ENCODE measurements around the gene SCMH1.

Gene SCMH1

DNA sequence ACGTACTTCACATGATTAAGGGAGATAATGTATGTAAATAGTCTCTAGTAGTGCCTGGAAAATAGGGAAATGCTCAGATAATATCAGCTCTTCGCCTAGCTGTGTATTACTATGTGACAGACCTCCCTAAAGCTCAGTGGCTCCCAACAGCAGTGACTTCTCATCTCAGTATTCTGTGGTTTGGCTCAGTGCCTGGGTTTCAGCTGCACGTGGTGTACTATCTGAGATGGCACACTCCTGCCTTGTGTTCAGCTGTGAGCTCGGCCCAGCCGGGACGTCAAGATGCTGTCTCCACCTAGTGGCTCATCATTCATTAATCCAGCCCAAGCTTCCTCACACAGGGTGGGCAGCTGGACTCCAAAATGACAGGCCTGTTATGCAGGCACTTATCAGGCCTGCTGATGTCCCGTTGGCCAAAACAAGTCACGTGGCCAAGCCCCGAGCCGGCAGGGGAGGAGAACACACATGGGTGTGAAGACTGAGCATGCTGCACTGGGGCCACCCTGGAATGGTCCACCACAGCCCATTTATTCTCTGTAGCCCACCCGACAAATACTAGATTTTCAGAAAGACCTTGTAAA lies 238.4 kb downstream of the SCMH1 start:
- peak; percentile 83 for DNase-seq (ENCODE audit: low read depth)

DNA sequence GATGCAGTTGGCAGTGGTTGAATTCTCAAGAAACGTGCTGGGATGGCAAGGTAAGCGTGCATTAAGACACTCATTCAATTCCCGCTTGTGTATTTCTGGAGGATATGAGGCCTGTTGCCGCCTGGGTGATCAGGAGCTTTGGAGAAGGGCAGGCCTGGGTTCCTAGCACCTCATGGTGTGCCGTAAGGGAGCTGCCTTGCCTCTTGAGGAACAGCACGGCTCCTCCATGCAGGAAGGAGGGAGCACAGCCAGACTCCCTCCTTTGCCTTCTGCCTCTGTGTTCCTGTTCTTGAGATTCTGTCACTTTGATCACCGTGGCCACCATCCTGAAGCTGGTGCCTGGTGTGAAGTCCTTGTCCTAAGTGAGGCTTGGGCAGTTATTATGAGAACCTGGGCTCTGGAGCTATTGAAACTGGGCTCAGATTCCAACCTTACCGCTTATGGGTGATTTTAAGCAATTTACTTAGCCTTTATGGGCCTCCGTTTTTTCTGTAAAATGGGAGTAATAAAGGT lies 238.9 kb downstream of the SCMH1 start:
- DNase-seq (ENCODE audit: low read depth): no peak

DNA sequence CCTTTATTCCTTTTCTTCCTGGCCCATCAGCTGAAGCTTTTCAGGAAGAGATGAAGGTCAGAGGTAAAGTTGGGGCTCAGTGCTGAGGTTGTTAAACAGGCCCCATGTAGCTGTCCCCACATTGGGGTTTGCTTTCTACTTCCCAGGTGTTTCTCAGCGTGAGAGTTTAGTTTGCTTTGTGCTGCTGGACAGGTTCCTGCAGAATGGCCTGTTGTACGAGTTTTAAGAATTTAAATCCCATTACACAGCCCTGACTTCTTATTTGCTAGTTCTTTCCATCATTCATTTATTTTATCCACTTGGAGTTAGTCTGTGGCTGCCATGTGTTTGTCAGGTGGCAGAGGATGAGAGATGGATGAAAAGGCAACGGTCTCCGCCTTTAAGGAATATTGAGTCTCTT lies 243.4 kb downstream of the SCMH1 start:
- DNase-seq (ENCODE audit: low read depth): no peak

DNA sequence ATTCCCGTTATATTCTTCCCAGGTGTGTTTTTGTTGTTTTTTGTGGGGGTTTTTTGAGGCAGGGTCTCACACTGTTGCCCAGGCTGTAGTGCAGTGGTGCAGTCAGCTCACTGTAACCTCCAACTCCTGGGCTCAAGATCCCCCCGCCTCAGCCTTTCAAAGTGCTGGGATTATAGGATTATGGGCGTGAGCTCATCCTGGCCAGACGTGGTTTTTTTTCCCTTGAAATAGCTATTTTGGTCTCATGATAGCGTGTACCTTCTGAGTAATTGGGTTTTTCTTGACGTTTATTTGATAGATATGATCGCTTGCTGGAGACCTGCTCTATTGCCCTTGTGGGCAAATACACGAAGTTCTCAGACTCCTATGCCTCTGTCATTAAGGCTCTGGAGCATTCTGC lies 245.0 kb downstream of the SCMH1 start:
- DNase-seq (ENCODE audit: low read depth): no peak

DNA sequence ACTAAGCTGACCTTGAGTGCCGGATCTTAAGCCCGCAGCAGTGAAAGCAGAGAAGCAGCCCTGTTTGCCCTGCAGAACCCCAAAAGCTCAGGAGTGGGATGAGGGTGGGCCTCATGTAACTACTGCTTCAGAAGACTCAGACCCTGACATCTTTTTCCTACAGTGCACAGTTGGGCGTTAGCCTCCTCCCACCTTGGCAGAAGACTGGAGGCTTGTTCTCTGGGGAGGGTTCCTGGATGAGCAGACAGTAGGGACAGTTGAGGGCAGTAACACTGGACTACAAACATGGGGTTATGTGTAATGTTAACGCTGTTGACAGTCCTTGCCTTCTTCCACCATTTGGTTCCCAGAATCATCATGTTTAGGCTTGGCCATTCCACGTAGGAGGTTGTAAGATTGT lies 253.0 kb downstream of the SCMH1 start:
- no peak for DNase-seq (ENCODE audit: low read depth)

DNA sequence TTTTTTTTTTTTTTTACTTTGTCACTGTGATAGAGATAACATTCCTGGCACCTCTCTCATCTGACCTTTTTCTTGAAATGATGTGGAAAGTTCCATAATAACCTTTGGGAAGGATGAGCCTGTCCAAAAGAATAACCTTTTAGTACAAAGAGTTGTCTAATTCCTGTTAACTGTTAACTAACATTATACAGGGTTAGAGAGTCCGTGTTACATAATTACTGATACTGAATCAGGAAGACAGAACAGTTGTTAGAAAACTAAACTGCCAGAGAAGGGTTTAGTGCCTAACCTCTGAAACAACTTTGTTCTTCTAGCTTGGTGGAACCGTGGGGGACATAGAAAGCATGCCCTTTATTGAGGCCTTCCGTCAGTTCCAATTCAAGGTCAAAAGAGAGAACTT lies 253.8 kb downstream of the SCMH1 start:
- DNase-seq (ENCODE audit: low read depth): no peak

DNA sequence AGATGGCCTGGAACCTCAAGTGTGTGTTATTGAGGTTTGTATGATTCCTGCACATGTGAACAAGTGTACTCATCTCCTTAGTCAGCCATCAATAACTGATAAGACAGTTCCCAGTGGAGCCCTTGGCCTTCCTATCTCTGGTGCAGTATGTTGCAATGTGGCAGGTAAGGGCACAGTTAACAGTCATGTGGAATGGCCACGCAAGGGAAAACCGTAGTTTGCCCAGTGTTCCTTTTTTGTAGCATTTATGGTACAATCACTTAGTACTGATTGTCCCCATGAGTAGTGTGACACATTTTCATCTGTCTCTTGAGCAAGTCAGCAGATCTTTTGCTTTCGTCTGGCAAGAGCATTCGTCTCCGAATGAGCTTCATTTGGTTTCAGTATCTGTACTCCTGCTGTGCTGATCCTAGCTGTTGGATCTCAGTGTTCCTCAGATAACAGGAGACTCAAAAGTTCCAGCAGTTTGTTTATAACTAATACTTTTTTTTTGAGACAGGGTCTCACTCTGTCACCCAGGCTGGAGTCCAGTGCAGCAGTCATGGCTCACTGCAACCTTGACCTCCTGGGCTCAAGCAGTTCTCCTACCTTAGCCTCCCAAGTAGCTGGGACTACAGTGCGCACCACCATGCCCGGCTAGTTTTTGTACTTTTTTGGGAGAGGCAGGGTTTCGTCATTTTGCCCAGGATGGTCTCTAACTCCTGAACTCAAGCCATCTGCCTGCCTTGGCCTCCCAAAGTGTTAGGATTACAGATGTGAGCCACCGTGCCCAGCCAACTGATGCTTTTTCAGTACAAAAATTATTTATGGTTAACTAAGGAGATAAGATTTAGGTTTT lies 254.4 kb downstream of the SCMH1 start:
- no peak for DNase-seq (ENCODE audit: low read depth)

DNA sequence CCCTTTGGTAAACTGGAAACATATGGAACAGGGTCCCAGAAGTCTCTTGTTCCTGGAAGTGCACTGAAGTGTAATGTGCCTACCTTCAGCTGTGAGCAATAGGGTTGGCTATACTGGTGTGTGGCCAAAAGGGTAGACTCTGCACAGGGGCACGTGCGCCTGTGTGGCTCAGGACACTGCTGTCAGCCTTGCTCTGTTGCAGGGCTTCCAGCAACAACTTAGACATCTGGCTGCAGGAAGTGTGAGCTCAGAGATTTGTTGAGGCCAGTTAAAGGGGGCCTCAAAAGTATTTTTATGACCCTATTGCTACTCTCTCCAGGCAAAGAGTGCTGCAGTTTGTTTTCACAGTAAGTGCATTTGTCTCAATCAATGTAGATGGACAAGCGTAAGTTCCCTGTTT lies 255.2 kb downstream of the SCMH1 start:
- DNase-seq (ENCODE audit: low read depth): no peak

DNA sequence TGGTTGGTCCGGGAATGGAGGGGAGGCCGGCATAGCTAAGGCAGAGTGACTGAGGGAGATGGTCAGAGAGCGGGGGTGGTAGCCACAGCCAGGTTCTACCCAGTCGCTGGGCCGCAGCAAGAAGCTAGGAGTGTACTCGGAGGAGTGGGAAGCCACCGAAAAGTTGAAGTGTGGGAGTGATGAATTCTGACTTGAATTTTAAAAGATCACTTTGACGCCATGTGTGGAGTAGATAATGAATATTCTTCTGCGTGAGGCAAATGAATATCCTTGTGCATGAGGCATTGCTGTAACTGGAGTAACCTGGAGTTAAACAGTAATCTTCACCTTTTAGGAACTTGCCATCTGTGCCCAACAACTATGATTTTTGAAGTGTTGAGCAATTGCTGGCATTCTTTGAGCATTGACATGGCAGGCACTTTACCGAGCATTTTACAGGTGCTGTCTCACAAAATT lies 255.8 kb downstream of the SCMH1 start:
- no peak for DNase-seq (ENCODE audit: low read depth)

DNA sequence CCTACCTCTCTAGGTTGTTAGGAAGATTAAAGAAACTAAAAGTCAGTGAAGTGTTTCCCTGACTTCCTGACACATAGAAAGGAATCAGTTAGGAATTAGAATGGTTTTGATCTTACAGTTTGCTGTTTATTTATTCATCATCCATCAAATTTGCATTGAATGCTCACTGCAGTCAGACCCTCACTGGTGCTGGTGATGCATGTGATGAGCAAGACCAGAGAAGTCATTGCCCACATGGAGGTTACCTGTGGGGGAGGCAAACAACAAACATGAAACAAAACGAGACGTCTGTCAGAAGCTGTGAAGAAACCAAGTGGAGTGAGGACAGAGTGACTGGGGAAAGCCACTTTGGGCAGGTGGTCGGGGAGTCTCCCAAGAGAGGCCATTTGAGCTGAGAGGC lies 256.2 kb downstream of the SCMH1 start:
- DNase-seq (ENCODE audit: low read depth): no peak

DNA sequence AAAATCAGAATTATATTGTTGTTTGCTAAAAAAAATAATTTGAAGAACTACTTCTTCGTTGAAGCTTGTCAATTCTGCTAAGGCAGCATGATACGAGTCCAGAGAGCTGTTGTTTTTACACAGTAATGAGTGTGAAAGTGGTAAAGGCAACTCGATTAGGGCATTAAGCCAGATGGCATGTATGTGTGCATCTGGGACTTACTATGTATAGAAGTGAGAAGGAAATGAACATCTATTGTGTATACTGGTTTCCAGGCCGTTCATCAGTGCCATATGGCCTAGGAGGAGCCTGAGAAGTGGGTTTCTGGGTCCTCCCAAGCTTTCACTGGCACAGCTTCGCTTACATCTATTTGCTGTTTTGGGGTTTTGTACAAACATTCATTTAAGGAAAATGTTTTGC lies 256.9 kb downstream of the SCMH1 start:
- no peak for DNase-seq (ENCODE audit: low read depth)

DNA sequence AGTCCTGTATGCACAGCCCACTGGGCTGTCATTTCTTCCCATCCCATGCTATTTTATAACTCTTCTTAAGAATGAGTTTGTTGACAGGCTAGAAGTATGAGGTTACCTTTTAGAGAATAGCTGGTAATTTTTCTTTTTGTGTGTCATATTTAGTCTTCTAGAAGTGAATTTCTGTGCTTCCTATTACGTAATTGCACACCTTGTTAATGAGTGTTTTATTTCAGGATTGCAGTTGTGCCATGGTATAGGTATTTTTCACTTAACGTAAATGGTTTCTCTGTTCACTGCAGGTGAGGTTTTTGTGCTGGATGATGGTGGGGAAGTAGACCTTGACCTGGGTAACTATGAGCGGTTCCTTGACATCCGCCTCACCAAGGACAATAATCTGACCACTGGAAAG lies 257.6 kb downstream of the SCMH1 start:
- no peak for DNase-seq (ENCODE audit: low read depth)

DNA sequence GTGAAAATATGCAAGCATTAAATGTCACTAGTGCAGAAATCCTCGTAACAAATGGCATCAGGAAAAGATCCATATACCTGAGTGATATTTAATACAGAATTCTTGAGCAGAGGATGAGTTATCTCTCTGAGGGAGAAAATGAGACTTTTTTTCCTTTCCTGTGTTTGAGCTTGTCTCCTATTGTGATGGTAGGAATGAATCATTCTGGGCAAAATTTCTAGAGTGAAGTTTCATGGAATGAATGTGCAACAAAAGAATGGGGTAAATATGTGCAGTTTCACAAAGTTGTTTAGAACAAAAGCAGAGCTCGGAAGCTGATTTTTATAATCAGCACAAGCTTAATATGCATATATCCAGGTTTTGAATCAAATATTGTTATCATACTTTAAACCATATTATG lies 258.0 kb downstream of the SCMH1 start:
- no peak for DNase-seq (ENCODE audit: low read depth)

DNA sequence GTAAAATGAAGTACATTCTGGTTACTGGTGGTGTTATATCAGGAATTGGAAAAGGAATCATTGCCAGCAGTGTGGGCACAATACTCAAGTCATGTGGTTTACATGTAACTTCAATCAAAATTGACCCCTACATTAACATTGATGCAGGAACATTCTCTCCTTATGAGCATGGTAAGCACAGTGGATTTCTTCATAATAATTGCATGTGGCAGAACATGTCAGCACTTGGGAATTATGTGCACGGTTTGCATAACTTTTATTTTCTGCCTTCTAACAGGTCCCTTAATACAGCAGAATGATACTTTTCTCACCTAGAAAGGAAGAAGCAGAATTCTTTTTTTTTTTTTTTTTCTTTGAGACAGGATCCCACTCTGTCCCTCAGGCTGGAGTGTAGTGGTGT lies 258.8 kb downstream of the SCMH1 start:
- DNase-seq (ENCODE audit: low read depth): no peak

DNA sequence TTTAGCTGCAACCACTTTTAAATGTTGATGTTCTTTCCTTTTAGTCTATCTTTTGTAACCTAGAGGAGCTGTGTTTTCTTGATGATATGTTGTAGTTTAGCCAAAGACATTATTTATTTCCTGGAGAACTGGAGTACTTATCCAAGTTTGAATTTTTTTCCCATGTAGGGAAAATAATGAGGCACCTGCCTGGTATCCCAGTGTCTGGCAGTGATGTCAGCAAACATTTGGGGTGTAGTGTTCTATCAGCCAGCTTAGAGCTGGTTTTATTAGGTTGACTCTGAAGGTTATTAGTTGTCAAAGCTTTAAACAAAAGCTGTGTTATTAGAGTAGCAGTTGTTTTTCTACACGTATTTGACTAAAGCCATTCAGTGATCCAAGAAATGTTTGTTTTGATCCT lies 259.4 kb downstream of the SCMH1 start:
- no peak for DNase-seq (ENCODE audit: low read depth)

DNA sequence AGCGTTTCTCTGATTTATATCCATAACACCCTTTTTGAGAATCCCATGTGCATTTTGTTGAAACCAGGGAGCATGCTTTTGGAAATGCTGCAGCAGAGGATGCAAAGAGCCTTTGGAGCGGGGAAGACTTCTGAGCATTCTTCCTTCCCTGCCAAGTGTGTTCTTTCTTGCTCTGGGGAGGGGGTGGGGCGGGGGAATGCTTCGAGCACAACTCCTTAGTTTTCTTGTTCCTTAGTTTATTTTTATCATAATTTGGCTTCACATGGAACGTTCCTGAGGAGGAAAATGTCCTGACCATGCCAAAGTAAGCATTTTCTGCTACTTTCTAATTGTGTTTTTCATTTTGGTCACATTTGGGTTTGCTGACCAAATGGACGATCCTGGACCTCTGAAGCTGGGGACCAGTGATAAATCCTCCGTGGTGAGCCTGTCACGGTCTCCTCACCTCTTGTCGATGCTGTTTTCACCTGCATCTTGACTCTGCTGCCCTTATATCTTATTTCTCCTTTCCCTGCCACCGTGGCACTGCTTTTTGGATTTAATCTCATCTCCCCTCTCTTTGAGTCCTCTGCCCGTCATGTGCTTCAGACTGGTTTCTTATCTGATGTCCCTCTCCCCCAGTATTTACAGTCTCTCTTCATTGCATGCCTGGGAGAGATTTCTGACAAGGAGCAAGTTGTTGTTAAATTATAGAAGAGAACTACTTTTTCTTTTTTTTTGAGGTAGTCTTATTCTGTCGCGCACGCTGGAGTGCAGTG lies 260.2 kb downstream of the SCMH1 start:
- DNase-seq (ENCODE audit: low read depth): no peak

DNA sequence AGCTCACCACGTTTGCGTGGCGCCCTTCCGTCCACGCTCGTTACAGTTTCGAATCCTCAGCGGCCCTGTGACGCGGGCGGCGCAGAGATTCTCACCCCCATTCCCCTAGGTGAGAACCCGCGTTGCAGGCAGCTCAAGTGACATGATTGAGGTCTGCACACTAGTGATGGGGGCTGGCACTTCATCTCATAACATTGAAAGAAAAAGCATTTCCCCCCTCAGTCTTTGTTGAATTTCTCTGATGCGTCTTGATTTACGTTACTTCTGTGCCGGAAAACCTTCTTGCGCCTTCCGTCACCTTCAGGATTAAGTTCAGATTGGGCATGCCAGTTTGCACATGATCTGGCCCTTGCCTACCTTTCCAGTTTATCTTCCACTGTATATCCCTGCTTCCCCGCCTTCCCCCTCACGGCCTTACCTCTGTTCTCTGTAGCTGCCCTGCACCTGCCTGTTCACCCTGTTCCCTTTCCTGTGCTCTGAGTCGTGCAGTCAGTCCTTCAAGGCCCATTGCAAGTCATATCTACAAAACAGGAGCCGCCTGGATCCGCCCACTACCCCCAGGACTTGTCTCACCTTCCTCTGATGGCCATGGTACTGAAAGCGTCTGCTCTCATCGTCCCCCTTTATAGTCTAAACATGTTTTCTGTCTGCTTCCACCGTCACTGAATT lies 261.5 kb downstream of the SCMH1 start:
- peak; percentile 25 for DNase-seq (ENCODE audit: low read depth)

DNA sequence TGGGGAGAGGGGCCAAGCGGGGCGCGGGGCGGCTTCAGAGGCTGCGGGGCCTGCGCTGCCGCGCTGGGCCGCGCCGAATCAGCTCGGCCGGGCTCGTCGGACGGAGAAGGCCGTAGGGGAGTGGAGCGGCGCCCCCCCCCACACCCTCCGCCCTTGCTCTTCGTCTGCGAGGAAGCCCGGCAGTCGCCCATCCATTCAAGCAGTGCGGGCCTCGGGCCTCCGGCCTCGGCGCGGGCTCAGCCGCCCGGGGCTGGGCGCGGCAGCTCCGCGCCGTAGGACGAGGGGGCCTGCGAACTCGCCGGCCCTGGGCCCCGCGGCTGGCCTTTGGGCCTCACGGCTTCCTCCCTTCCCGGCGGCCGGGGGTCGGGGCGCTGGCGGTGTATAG lies 262.0 kb downstream of the SCMH1 start:
- no peak for DNase-seq (ENCODE audit: low read depth)

DNA sequence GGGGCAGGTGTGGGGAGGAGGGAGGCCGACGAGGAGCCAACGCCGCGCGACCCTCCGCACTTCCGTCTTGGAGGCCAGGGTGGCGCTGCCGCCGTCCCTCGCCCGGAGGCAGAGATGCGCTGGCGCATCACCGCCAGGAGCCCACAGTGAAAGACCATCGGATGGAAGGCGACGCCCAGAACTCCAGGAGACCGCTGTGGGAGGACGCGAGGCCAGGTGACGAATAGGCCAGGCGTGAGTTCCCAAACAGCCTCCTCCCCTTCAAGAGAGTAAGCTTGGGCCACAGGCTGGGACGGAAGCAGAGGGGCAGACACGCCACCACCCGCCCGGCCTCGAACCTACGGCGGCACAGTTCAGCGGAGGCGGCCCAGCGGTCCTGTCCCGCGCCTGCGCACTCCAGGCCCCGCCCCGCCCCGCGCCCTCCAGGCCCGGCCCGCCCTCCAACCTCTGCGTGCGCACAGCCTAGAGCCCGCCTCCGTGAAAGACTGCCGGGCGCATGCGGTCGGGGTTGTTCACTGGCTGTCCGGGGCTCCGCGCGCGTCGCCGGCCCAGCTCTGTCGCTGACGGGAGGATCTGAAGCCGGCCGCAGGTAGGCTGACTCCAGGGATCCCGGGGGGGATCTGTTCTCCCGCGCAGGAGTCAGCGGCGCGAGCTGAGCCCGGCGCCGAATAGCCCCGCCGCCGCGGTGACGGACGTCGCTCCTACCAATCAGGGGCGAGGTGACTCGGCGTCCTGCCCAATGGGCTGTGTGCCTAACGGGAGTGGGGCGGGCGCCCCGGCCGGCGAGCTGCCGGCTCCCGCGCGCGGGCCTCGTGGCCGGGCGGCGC lies 262.7 kb downstream of the SCMH1 start, which contains the start of gene CTPS1:
Gene CTPS1, plus strand, starts transcription at position 456 of the 827 bp plus-strand sequence. CDS start 3,595 bp downstream, outside the sequence.
- DNase-seq (ENCODE audit: low read depth): peak; percentile 93

DNA sequence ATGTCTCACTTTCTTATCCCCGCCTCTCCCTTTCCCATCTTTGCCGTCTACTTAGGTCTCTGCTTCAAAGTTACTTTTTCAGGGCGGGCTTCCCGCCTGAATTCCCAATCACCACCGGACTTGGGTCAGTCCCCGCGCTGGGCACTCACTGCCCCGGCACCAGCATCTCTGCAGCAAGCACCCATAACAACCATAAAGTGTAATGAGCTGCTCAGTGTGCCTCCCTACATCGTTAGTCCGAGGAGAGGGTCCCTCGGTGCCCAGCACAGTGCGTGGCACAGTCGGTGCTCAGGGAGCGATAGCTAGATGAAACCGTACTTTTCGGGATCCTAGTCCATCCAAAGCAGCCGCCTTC lies 263.2 kb downstream of the SCMH1 start:
- DNase-seq (ENCODE audit: low read depth): no peak

DNA sequence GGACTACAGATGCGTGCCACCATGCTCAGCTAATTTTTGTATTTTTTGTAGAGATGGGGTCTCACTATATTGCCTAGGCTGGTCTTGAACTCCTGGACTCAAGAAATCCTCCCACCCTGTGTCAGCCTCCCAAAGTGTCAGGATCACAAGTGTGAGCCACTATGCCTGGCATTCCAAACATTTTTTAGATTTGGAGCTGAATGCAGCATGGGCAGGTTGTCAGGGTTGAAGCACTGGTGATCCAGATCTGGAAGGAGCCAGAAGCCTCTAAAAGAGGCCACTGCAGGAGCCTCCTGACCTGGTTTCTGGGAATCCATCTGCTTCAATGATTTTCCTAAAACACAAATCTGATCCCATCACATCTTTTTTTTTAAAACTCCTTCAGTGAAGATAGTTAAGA lies 264.4 kb downstream of the SCMH1 start:
- no peak for DNase-seq (ENCODE audit: low read depth)

All from stimulated activated CD4-positive, alpha-beta T cell treated with anti-CD3 and anti-CD28 coated beads, Interleukin-2, amount 100 ng/mL, for 4 hours (primary cell).